ENCODE measurements around the gene UBL5.

The UBL5 gene

DNA sequence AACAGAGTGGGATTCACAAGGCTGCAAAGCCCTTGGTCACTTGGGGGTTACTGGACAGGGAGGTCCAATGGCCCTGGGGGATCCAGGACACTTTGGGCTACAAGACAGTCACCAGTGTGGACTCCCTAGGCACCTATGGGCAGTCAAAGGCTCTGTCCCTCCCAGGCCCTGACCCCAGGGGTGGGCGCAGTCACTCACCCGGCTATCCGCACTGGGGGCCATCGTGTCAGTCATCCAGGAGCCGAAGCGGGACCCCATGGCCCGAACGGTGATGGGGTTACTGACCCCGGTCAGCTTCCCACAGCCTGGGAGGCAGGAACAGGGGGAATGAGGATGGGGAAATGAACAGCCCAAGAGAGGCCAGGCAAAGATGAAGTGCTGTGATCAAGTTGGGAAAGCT lies 28.9 kb downstream of the UBL5 start:
- no peak for DNase-seq

DNA sequence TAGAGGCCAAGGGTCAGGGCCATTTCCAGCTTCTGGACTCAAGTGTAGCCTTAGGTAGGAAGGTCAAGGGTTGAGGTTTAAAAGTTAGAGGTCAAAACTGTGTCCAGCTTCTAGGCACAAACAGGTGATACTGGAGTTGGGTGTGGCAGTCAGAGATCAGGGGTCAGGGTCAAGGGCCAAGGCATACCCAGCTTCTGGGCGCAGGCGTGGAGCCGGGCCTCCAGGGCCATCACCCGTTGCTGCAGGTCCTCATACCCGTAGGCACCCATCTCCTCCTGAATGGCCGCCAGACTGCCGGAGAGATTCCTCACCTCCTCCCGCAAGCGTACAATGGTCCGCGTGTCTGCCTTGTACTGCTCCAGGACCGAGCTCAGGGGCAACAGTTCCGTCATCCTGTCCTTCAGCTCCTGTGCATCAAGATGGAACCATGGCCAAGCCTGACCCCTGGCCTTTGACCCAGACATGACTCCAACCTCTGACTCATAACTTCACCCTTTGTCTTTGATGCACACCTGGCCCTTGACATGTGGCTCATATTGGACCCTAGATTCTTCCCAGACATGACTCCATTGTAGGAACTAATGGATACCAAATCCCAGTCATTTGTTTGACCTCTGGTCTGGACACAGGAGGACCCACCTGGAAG lies 29.5 kb downstream of the UBL5 start:
- DNase-seq: no peak

DNA sequence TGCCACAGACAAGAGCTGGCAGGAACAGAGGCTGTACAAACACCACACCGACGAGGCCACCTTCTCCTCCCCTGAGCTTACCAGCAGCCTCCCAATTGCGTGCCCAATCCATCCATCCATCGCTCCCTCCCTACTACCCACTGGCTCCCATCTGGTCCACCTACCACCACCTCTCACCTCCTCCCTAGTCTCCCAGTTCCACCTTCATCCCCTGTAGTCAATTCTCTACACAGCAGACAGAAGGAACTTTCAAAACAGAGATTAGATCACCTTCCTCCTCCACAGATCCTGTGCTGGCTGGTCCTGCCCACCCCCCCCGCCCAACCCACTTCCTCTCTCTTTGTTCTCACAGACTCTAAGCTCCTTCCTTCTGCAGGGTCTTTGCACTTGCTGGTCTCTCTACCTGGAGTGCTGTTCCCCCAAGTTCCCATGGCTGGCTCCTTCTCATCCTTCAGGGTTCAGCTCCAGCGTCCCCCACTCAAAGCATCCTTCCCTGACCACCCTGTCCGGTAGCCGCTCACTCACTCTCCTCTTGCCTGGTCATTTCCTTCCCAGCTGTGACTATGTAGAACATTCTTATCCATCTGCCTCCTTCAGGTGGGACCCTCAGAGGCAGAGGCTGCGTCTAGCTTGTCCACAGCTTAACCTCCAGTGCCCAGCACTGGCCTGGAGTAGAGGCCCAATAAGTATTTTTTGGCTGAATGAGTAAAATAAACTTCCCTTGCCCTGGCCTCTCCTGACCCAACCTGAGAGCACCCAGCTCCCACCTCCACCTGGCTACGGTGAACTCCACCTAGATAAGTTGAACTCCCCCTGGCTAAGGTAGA lies 30.4 kb downstream of the UBL5 start:
- no peak for DNase-seq

DNA sequence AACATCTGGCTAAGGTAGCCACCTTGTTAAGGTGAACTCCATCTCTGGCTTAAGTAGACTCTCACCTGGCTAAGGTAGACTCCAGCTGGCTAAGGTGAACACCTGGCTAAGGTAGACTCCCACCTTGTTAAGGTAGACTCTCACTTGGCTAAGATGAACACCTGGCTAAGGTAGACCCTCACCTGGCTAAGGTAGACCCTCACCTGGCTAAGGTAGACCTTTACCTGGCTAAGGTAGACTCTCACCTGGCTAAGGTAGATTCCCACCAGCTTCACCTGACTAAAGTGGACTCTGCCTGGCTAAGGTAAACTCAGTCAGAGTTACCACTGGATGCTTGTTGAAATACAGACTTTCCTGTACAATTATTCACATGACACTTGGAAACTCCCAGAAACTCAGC lies 31.0 kb downstream of the UBL5 start:
- DNase-seq: no peak

DNA sequence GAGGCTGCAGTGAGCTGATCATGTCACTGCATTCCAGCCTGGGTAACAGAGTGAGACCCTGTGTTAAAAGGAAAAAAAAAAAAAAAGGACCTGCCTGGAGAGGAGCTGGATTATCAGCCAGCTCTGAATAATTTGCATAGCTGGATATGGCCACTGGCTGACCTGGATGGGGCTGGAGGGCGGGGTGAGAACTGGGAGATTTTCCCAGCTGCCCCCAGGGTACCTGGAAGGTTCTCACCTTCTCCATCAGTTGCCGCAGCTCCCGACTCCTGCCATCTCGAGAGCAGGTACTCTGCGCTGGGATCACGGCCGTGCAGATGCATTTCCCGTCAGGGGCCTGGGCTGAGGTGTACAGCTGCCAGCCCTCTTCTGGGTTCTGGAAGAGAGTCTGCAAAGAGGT lies 32.7 kb downstream of the UBL5 start:
- DNase-seq: no peak

DNA sequence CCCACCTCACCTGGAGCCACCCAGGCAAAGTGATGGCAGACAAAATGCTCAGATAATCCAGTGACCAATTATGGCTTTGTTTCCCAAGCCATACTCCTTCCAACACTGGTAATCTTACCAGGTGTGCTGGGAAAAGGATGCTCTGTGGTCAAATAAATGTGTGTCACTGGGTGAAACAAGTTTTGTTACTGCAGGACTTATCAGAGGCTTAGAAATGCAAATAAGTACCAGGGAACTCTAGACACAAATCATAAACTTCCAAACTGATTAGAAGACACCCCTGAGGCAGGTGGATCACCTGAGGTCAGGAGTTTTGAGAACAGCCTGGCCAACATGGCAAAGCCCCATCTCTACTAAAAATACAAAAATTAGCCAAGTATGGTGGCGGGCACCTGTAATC lies 33.8 kb downstream of the UBL5 start:
- DNase-seq: no peak

DNA sequence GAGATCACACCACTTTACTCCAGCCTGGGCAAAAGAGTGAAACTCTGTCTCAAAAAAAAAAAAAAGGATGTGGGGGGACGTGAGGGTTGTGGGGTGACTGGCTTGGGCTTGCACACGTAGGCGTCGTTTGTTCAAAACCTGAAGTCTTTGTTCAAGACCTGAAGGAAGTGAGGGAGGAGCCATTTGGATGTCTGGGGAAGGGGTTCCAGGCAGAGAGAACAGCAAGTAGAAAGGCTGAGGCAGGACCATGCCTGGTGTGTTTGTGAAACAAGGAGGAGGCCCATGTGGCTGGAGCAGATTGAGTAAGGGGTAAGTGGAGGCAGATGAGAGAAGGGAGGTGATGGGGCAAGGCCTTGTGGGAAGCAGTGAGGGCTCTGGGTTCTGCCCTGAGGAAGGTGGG lies 35.2 kb downstream of the UBL5 start:
- no peak for DNase-seq

DNA sequence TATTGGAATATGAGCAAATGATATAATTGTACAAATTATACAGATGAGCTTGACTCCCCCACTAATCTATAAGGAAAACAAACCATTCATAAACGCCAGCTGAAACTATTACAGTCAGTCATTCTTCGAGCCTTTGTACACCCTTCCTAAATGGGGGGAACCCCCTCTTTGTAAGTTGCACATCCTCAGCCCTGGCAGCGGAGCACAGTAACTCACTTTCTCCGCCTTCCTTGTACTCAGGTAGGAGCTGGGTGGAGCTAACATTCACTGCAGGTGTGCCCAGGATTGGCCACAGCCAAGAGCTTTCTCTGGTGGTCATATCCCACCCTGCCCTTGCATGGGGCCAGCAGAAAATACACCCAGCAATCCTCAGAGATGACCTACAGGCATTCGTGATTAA lies 36.0 kb downstream of the UBL5 start:
- DNase-seq: no peak

DNA sequence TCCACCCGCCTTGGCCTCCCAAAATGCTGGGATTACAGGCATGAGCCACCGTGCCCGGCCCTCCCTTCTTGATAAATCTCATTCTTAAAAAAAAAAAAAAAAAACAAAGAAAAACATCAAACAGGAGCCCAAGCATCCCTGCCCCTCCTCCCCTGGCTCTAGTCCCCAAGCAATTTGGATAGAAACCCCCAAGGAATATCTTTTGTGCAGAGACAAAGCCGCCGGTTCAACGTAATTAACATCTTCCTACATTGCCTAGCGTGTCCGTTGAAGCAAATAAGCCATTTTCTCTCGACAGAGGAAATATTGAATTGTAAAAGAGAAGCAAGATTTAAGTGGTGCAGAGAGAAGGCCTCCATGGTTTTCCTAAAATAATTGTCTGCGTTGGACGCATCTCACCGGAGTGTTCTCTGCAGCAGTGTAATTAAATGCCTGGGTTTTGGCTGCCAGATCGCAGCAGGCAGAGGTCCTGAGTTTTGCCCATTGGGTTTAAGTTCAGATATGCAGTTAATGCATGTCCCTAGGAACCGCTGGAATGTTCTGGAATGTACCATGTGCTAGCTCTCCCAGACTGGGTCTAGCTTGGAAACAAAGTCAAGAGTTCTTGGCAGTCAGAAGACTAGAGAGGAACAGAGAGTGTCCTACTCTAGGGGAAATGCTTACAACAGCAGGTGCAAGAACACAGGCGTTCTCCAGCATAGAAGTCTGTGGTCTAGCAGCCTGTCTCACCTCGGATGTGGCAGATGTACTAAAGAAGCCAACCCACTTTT lies 38.2 kb downstream of the UBL5 start:
- no peak for DNase-seq

DNA sequence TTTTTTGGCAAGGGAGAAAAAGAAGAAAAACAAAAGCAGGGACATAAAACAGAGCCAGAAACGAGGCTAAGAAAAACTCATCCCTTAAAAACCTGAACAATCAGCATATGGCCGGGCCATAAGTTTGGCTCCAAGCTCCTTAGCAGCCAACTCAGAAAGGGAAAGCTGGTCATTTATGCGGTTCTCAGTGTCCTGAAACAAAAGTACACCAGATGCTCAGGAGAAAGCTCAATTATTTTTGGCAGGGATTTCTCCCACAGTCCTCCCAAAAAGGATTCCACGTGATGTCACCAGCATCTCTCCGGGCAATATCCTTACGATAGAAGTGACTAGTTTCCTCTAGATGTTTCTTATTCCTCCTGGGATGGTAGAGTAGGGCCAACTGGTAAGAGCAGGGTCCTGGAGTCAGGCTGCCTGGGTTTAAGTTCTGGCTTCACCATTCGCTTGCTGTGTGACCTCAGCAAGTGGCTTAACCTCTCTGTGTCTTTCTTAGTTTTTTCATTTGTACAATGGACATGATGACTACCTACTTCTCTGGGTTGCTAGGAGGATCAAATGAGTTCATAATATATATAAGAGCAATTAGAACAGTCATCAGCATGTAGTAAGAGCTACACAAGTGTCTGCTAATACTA lies 41.4 kb downstream of the UBL5 start:
- DNase-seq: no peak

DNA sequence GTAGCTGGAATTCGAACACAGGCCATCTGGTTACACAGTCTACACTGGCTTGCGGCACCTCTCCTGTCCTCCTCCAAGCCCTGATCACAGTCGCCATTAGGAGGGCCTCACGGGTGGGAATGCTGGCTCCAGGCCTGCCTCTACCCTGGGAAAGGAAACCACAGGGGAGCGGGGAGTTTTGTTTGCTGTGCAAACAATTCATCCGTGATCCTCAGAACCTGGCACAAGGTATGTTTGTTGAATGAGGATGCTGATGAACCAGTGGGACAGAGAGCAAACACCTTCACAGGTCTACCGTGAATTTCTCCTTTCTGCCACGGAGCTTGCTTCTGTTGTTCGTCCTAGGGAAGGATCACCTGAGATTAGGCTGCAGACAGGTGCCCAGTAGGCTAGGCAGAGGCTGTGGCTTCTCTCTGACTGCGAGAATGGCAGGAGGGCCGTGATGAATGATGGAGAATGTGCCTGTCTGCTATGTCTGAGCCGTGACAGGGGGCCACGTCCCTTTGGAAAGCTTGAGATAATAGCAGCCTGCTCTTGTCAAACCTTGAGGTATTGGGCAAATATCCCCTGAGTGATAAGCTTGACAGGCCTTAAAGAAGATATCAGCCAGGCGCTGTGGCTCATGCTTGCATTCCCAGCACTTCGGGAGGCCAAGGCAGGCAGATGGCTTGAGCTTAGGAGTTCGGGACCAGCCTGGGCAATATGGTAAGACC lies 44.1 kb downstream of the UBL5 start:
- DNase-seq: no peak

DNA sequence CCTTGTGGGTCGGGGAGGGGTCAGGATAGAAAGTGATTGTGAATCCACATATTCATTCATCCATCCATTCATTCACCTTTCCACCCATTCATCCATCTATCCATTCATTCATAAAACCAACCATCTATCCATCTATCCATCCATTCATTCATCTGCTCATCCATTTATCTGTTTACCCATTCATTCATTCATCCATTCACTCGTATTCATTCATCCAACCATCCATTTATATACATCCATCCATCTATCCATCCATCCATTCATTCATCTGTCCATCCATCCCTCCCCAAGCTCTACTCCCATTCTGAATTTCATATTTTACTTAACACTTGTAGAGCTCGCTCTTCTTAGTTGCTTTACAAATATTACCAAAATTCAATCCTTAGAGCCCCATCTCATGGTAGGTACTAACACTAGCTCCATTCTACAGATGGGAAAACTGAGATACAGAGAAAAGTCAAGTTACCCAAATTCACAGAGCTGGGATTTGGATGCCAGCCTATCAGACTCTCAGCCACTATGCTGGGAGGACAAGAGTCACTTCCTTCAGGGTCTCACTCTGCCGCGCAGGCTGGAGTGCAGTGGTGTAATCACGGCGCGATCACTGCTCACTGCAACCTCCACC lies 45.0 kb downstream of the UBL5 start:
- DNase-seq: no peak

DNA sequence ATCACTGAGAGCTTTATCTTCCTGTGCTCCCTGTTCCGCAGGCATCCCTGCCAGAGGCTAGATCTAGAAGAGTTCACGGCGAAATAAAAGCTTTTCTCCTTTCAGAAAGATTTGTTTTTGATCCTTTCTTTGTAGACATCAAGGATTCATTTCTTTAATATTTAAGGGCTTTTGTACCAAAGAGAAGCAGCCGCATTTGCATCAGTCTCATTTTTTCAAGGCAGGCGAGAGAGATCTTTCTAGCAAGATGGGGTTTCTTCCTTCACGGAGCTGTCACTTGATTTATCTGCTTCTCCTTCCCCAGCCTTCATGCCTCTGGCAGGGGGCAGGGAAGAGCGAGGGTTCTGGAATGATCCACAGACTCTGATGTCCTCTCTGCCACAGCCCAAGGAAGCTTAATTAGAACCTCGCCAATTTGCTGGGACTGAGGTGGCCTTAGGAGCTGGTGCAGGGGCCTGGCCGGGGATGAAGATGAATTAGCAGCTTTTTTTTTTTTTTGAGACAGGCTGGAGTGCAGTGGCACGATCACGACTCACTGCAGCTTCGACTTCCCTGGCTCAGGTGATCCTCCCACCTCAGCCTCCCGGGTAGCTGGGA lies 47.4 kb downstream of the UBL5 start:
- DNase-seq: no peak

DNA sequence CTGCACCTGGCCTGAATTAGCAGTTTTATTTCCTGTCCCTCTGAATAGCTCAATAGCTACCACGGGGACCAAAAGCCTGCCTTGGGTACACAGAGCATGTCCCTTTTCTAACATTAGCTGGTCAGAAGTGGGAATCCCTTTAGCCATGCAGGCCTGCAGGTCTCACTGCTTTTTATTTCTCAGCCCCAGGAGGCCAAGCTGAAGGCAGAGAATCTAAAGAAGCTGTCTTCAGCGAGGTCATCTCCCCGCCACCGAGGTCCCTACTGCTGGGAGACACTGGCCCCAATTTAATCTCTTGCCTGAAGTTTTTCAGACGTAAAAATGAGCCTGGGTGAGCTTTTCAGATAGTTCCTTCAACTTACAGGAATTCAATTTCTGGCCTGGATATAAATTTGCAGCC lies 48.1 kb downstream of the UBL5 start:
- no peak for DNase-seq

DNA sequence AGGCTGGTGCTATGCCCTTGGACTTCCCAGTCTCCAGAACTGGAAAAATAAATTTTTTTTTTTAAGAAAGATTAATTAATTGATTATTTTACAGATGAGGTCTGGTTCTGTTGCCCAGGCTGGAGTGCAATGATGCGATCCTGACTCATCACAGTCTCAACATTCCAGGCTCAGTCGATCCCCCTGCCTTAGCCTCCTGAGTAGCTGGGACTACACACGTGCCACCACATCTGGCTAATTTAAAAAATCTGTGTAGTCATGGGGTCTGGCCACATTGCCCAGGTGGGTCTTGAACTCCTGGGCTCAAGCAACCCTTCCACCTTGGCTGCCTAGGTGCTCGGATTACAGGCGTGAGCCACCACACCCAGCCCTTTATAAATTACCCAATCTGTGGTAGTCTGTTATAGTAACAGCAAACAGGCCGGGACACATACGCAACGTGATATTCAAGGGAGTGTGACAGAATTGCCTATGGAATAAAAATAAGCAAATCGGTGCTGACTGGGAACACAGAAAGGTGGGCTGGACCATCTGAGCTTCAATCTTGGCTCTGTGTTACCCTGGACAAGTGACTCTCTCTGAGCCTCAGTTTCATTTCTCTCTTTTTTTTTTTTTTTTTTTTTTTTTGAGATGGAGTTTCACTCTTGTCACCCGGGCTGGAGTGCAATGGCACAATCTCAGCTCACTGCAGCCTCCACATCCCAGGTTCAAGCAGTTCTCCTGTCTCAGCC lies 50.2 kb downstream of the UBL5 start:
- DNase-seq: no peak

DNA sequence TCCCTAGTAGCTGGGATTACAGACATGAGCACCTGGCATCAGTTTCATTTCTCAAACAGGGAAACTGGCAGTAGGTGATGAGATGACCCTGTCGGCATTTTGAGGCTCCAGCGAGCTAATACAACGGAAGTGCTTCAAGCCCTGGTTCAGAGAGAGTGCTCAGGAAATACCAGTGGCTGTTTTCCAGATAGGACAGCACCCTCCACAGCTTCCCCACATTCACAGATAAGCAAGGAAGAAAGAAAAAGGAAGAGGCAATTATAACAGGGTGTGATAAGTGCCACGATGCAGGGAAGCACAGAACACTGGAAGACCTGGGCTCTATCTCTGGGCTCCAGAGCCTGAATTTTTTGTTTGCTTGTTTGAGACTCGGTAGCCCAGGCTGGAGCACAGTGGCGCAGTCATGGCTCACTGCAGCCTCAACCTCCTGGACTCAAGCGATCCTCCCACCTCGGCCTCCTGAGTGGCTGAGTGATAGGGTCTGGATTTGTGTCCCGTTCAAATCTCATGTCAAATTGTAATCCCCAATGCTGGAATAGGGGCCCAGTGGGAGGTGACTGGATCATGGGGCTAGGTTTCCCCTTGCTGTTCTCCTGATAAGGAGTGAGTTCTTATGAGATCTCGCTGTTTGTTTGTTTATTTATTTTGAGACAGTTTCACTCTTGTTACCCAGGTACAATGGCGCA lies 50.9 kb downstream of the UBL5 start:
- DNase-seq: no peak

All from right forelimb (tissue), 1 donor.